ENCODE results near the gene NID1.

GRCh38 chr1:236020359-236021219 lies 44.3 kb downstream of the NID1 start:
- TF ChIP-seq CTCF (IDR thresholded peaks at IDR 0.05; ENCODE audit: insufficient read depth, low read length) (no peak), POLR2AphosphoS5 (IDR thresholded peaks at IDR 0.05; ENCODE audit: low read depth) (no peak), GABPA (IDR thresholded peaks at IDR 0.05; ENCODE audit: low read depth) (no peak)
- TF ChIP-seq, protein P1, sequence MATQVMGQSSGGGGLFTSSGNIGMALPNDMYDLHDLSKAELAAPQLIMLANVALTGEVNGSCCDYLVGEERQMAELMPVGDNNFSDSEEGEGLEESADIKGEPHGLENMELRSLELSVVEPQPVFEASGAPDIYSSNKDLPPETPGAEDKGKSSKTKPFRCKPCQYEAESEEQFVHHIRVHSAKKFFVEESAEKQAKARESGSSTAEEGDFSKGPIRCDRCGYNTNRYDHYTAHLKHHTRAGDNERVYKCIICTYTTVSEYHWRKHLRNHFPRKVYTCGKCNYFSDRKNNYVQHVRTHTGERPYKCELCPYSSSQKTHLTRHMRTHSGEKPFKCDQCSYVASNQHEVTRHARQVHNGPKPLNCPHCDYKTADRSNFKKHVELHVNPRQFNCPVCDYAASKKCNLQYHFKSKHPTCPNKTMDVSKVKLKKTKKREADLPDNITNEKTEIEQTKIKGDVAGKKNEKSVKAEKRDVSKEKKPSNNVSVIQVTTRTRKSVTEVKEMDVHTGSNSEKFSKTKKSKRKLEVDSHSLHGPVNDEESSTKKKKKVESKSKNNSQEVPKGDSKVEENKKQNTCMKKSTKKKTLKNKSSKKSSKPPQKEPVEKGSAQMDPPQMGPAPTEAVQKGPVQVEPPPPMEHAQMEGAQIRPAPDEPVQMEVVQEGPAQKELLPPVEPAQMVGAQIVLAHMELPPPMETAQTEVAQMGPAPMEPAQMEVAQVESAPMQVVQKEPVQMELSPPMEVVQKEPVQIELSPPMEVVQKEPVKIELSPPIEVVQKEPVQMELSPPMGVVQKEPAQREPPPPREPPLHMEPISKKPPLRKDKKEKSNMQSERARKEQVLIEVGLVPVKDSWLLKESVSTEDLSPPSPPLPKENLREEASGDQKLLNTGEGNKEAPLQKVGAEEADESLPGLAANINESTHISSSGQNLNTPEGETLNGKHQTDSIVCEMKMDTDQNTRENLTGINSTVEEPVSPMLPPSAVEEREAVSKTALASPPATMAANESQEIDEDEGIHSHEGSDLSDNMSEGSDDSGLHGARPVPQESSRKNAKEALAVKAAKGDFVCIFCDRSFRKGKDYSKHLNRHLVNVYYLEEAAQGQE (IDR thresholded peaks at IDR 0.05; ENCODE audit: insufficient replicate concordance, low read depth) = no peak

All from HL-60 (cell line).